ENCODE measurements around the gene LIMS2.

Gene LIMS2

DNA sequence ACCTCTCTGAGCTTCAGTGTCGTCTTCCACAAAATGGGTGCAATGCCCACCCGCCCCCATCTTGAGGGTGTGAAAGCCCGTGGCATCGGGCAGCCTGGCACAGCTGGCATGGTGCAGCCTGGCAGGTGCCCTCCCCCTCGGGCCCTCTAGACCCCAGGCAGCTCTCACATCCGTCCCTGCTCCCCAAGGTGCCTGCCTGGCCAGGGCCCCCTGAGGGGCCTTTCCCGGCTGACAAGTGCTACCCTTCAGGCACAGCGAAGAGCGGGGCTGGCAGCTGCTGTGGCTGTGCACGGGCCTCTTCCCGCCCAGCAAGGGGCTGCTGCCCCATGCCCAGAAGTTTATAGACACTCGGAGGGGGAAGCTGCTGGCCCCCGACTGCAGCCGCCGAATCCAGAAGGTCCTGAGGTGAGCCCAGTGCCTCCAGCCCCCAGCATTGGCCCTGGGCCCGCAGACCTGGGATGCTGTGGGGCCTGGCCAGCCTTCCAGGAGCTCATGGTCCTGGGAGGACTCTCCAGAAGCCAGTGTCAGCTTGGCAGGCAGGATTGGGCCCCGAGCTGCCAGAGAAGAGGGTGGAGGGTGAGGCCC is 43.2 kb downstream of the LIMS2 start:
- DNase-seq = no peak

DNA sequence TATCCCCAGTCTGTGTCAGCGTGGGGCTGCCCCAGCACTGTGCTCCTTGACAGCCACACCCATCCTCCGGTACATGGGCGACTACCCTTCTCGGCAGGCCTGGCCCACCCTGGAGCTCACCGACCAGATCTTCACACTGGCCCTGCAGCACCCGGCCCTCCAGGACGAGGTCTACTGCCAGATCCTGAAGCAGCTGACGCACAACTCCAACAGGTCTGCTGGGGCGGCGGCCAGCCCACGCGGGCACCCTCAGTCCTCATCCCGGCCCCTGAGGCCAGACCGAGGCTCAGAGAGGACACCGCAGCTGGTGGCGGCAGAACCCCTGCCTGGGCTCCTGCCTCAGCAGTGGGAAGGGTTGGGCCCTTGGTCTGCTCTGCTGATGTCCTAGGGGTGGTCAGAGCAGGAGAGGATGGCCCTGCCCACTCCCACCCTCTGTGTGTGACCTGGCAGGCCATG is 43.8 kb downstream of the LIMS2 start:
- no peak for DNase-seq

DNA sequence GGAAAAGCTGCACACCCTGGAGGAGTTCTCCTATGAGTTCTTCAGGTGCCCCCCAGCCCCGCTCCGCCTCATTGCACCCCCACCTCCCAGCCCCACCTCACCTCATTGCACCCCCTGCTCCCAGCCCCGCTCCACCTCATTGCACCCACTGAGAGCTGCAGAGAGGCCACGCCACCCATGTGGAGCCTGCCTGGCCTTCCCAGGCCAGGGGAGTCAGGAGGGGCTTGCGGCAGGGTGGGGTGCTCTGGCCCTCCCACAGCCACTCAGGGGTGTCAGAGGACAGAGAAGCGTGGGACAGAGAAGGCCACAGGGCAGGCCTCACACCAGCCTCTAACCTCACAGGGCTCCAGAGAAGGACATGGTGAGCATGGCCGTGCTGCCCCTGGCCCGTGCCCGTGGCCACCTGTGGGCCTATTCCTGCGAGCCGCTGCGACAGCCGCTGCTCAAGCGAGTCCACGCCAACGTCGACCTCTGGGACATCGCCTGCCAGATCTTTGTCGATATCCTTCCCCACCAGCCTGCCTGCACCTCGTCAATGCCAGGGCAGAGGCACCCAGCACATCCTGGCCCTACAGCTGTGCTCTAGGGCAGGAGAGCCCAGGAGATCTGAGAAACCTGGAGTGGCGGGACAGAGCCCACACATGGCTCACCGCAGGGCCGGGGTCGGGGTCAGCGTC is 44.3 kb downstream of the LIMS2 start:
- no peak for DNase-seq

DNA sequence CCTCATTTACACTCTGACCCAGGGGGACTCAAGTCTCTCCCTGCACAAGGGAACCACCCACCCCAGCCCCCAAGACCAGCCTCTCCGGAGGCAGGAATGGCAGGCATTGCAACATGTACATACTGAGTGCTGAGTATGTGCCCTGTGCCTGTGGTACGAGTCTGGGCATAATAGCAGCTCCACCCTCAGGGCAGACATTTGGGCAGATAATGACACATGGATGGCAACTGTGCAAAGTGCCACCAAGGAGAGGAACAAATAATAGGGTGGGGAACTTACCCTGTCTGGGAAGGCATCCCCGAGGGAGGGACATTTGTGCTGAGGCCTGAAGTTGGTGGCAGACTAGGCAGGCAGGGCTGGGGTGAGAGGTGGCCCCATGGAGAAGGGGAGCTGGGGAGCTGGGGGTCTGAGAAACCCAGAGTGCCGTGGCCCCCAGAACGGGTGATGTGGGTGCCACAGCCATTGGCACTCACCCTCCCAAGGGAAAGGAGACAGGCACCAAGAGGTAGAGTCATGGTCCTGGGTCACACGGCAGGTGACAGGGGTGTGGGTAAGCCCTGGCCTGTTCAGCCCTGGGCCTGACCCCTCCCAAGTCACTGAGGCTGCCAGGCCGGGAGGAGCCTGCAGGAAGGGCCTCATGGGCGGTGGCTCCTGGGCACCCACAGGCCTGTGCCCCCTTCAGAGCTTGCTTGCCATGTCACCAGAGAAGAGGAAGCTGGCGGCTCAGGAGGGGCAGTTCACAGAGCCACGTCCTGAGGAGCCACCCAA is 45.0 kb downstream of the LIMS2 start:
- DNase-seq = no peak

DNA sequence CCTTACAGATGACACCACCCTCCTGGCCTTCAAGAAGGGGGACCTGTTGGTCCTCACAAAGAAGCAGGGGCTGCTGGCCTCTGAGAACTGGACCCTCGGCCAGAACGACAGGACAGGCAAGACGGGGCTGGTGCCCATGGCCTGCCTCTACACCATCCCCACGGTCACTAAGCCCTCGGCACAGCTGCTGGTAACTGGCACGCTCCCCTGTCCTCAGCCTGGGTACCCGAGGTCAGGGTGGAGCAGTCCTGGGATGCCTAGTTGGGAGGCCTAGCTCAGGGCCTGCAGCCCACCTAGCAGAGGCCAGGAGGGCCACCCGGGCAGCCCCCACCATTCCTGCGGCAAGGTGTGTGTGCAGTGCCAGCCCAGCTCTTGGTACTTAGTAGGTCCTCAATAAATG is 45.7 kb downstream of the LIMS2 start:
- DNase-seq = no peak

DNA sequence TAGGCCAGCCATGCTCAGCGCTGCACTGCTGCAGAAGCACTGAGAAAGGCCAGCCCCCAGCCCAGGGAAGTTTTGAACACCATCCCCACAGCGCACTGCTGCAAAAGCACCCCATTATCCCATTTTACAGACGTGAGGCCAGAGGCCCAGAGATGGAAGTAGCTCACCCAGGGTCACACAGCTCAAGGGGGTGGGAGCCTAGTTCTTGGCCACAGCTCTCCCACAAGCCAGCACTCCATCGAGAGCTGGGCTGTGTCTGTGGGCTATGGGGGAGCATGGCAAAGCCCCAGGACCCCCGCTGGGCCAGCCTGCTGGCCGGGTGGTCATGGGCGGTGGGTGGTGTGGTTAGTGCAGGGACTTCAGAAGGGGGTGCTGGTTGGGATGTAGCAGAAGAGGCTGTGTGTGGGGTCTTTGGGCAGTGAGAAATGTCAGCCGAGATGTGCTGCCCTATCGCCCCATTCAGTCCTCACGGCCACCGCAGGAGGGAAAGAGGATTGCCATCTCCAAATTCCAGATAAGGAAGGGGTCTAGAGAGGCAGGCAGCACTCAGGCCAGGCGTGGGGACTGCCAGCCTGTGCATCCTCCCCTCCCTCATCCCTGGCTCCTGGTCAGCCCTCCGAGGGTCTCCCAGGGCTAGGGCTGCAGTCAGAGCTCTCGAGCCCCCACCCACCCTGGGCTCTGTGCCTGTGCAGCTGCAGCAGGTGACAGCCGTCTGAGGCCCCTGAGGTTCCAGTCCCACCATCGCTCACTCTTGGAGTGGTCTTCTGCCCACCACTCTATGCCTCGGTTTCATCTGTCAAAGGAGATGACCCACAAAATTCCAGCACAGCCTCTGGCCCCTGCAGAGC is 46.3 kb downstream of the LIMS2 start:
- DNase-seq = no peak

DNA sequence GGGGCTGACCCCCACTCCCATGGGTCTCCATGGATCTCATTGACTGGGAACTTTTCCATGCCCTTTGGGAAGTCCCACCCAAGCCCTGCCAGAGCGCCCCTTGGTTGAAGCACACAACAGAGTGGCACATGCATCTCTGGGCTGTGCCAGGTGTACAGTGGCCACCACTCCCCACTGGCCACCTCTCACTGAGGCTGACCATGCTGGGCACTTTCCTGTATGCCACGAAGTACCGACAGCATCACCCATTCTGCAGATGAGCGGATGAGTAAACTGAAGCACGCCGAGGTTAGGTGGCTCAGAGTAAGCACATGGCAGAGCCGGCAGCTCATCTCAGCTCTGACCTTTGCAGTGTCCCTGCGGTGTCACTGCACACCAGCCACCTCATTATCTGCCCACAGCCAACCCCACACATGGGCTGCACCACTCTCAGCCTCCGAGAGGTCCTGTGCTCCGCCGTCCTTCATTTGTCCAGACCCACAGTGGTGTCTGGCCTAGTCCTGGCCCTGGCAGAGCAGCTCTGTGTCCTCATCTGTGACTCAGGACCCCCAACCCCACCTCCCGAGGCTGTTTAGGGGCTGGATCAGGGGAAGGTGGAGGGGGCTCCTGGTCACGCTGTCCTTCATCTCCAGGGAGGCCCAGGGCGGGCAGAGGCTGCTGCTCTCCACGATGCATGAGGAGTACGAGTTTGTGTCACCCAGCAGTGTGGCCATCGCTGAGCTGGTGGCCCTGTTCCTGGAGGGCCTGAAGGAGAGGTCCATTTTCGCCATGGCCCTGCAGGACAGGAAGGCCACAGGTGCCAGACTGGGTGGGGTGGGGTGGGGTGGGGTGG is 47.4 kb downstream of the LIMS2 start:
- DNase-seq = no peak

DNA sequence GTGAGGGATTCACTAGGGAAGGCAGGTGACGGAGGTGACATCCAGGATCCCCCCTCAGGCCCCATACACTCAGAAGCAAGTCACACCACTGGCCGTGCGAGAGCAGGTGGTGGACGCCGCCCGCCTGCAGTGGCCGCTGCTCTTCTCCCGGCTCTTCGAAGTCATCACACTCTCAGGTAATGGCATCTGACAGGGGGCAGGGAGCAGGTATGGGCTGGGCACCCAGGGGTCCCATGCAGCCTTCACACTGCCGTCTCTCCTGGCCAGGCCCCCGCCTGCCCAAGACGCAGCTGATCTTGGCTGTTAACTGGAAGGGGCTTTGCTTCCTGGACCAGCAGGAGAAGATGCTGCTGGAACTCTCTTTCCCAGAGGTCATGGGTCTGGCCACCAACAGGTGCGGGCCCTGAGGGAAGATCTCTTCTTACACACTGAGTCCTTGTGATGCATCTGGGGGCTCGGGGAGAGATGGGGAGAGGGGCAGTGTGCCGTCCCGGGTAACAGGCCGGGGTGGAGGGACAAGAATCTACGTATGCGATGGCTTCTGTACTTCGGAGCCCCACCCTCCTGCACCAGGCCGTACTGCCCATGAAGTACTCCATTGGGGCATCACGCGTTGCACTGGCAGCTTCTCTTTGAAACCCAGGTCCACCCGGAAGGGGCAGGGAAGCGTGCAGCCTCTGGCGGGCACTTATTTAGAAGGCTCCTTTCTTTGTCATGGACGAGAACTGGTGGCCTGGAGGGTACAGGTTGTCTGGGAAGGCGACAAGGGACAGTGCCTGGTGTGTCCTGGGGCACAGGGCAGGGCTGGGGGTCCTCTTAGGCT is 48.2 kb downstream of the LIMS2 start:
- no peak for DNase-seq

DNA sequence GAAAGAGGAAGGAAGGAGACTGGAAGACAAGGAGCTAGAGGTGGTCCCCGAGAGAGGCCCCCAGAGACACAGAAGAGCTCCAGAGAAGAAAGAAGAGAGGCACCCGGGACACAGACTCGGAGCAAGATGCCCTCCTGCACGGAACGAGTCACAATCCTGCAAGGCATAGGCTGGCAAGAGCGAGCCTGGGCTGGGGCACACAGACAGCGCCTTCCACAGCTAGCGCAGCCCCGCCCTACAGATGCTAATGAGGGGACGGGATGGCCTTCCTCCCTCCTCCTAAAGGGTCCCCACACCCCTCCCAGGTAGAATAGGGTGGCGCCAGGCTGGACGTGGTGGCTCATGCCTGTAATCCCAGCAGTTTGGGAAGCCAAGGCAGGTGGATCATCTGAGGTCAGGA is 49.2 kb downstream of the LIMS2 start:
- no peak for DNase-seq

DNA sequence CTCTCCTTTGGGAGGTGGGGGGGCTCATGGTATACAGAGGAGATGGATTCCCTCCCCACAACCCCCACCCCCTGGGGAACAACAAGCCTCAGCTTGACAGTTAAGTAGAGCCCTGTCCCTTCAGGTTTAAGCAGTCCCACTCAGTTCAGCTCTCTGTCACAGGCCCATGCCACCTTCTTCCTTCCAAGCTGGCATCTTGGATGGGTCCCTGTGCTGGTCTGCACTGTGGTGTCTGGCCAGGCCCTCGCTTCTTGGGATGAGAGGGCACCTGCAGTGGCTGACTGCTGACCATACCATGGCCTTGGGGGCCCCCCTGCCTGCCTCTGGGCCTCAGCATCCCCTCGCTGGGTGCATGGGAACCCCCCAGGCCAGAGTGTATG is 49.8 kb downstream of the LIMS2 start:
- no peak for DNase-seq

DNA sequence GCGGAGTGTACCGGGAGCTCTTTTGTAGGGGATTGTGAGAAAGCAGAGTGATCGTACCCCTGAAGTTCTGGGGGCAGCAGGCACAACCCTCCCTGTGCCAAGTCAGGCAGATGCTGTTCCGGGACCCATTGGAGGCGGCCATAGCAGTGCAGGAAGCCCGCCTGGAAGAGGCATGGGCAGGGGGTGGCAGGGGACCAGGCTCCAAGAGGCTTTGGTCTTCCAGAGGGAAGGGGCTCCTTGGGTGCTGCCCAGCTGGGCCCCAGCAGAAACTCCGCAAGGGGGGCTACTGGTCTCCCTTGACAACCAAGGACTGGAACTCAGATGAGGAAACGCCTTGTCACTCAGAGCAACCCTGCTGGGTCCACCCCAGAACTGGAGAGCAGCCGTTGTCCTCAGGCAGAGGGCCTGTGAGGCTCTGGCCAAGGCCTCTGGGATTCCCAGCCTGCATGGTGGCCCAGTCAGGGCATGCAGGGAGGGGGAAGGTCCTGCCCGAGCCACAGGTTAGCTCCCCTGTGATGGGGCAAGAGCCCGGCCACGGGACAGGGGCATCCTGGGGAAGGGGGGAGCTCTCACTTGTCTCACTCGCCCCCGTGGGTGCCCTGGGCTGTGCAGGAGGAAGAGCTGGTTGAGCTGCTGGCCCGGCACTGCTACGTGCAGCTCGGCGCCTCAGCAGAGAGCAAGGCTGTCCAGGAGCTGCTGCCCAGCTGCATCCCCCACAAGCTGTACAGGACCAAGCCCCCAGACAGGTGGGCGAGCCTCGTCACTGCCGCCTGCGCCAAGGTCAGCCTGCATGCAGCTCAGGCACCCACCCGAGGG is 50.4 kb downstream of the LIMS2 start:
- no peak for DNase-seq

DNA sequence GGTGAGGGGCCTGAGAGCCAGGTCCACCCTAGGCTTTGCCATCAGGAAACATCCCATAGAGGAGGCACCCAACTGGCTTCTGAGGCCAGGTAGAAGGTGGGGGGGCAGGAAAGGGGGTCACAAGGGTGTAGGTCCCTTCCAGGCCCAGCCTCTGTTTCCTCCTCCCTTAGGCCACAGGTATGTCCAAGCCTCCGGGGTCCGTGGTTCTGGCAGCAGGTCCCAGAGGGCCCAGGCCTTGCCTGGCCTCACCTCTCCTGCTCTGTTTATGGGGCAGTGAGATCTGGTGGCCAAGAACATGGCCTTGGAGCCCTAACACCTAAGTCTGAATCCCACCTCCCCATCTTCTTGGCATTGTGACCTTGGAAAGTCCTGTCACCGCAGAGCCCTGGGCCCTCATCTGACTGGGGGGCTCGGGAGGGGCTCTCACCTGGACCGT is 51.0 kb downstream of the LIMS2 start:
- DNase-seq = no peak

DNA sequence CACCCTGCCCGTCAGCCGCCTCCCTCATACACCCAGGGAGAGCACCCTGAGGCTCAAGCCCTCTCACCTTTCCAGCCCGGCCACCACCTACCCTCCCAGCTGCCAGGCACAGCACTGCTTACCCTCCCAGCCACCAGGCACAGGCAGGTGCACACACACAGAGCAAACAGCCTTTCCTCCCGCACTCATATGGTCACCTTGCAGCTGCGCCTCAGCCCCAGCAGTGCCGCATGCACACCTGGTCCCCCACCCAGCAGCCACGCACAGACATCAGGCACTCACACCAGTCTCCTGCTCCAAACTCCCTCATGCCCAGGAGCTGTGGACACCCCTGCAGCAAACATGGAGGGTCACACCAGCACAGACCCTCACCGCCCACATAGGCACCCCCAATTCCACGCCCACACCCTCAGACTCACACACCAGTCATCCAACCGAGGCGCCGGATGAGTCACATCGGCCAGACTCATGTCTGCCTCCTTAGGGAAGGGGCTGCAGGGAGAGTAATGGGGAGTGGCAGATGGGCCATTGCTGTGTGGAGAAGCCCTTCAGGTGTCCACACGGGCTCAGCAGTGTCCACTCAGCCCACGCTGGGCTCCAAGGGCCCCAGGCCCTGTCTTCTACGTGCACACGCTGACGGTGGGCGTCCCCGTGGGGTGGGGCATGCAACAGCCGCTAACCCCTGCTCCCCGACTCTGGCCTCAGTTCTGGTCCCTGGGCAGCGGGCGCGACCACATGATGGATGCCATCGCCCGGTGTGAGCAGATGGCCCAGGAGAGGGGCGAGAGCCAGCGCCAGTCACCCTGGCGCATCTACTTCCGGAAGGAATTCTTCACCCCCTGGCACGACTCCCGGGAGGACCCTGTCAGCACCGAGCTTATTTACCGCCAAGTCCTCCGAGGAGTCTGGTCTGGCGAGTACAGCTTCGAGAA is 51.7 kb downstream of the LIMS2 start:
- DNase-seq = peak; percentile 54

DNA sequence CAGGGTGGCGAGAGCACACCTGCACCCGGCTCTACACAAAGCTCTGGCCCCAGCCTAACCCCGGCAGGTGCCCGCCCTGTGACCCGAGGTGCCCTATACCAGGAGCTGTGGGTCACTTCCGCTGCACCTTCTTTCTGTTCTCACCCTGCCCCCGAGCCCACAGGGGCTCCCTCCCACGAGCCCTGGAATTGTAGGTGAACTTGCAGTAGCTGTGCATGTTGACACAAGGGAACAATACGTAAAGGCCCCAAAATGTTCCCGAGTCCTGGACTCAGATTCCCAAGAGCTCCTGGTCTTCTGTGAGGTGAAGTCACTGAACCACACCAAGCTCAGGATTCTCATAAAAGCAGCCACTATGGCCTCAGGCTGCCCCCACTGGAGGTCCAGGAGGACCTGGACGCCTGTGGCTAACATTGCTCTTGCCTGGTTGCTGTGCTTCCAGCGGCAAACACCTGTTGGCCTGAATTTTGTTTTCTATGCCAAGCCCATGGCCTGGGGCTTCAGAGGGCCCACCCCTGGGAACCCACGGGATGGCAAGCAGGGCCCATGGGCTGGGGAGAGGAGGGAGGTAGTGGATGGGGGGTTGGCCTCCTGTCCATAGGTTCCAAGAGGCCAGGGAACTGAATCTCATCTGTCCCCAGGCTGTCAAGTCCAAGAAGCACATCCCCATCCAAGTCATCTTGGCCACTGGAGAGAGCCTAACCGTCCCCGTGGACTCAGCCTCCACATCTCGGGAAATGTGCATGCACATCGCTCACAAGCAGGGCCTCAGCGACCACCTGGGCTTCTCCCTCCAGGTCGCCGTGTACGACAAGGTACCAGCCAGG is 52.6 kb downstream of the LIMS2 start:
- DNase-seq = no peak

DNA sequence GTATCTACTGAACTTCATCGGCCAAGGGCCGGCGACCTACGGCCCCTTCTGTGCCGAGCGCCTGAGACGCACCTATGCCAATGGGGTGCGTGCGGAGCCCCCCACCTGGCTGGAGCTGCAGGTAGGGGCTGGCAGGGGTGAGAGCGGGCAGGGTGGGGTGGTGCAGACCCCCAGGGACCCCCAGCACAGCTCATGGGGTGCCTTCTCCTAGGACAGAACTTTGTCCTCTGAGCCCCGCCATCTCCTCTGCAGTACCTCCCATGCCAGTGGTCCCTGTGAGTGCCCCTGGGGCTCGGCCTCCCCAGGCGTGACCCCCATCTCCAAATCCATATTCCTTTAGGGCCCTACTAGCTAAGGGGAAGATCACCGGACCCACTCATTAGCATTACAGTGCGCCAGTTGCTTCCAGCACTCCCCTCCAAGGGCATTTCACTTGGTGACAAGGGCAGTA is 53.3 kb downstream of the LIMS2 start:
- DNase-seq = no peak

DNA sequence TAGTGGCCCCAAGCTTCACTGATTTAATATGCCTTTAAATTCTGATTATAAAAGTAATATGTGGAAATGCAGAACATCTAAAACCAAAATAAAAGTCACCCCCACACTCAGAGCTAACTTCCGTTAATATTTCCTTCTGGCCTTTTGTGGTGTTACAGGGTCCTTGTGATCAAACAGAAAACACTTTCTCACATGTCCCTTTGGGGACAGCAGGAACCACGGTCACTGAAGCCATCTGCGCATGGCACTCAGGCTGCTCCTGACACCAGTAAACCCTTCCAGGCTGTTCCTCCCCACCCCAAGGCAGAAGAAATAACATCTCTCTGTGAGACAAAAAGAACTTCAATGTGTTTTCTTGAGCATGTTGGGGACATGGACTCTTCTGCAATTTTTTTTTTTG is 54.5 kb downstream of the LIMS2 start:
- no peak for DNase-seq

DNA sequence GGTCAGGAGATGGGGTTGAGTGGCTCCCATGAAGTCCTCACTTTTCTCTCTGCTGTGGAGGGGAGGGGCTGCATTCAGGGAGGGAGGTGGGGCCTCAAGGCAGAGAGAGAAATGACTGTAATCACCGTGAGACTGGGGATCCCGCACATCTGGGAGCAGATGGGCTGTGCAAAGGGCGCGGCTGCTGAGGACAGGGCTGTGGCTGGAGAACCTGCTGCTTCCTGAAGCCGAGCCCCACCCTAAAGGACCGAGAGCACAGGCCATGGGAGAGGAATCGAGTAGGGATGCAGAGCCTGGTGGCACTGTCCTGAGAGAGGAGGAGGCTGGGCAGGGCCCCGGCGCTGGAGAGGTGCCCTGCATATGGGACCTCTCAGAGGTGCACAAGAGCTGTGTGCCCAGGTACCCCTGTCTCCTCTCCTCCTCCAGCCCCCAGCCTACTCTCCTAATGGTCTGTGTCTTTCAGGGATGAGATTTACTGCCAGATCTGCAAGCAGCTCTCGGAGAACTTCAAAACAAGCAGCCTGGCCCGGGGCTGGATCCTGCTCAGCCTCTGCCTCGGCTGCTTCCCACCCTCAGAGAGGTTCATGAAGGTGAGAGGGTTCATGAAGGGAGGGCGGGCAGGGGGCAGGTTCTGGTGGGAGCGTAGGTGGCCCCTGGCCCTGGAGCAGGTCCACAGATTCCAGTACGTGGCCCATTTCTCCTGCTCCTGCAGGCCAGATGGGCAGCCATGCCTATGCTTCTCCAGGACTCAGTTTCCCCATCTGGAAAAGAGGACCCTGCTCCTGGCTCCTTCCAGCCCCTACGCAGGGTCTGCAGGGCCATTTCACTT is 55.2 kb downstream of the LIMS2 start:
- DNase-seq = no peak
